HG03354 (cell line): Measurements from ENCODE around the gene NT5DC1.

Experiments
- ATAC-seq: cut with Tn5 transposase; IDR thresholded peaks from one replicate; pipeline ENCODE4 v1.9.1; 2021; ENCODE audit warnings: mild to moderate bottlenecking; ENCODE audit not compliant: unreplicated experiment, poor library complexity, severe bottlenecking

Gene NT5DC1

DNA sequence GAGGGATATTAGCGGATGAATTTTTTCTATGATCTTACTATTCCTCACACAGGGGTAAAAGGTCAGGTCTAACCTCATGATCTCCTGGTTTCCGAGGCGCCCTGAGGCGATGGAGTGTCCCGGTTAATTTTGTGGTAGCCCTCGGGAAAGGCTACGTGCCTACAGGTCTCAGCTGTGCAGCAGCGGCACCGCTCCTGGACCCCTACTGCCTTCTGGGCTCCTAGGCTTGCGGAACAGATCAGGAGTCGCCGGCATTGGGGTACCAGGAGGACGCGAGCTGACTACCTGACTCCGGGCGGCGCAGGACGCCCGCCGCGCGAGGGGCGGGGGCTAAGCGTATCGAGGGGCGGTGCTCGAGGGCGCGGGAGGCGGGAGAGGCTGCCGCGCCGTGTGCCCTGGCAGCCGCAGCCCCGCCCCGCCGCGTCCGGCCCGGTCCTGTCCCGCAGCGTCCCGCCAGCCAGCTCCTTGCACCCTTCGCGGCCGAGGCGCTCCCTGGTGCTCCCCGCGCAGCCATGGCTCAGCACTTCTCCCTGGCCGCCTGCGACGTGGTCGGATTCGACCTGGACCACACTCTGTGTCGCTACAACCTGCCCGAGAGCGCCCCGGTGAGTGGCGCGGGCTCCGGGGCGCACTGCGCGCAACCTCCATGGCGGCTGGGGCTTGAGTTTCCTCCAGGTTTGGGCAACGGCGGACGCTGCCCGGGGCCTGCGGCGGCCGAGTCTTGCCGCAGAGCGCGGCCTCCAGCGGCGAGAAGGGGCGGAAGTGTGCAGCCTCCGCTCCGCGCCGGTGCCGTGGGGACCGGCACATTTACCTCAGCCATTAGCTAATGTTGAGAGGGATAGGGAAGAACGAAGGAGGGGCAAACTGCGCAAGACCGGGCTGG lies at the start of gene NT5DC1:
Gene NT5DC1 (plus strand): TSS at position 435 of the 883 bp plus-strand sequence. CDS start 78 bp downstream, at position 513.
- peak; percentile 88 for ATAC-seq

DNA sequence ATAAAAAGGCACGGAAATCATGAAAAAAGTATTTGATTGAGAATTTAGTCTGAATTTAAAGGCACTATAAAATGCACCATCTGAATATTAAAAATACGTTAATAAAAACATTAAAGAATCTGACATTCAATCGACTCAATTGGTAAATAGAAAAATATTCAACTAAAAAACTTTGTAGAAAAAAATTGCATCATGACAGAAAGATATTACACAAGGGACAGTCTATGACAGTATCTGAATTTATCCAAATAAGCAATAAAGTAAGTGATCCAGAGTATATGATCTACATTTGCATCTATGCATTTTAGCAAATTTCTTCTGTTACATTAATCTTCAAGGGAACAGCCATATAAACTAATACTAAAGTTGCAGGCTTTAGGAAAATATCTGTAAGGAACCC lies 49.4 kb upstream of the NT5DC1 start:
- ATAC-seq, result no peak

- no peak for ATAC-seq
Observed at GRCh38 chr6:116055513-116055912, 45.1 kb upstream of the NT5DC1 start.

- no peak for ATAC-seq
Observed at GRCh38 chr6:116057766-116058165, 42.9 kb upstream of the NT5DC1 start.

- ATAC-seq, result peak; percentile 80
Observed at GRCh38 chr6:116059713-116060571, 40.7 kb upstream of the NT5DC1 start.

DNA sequence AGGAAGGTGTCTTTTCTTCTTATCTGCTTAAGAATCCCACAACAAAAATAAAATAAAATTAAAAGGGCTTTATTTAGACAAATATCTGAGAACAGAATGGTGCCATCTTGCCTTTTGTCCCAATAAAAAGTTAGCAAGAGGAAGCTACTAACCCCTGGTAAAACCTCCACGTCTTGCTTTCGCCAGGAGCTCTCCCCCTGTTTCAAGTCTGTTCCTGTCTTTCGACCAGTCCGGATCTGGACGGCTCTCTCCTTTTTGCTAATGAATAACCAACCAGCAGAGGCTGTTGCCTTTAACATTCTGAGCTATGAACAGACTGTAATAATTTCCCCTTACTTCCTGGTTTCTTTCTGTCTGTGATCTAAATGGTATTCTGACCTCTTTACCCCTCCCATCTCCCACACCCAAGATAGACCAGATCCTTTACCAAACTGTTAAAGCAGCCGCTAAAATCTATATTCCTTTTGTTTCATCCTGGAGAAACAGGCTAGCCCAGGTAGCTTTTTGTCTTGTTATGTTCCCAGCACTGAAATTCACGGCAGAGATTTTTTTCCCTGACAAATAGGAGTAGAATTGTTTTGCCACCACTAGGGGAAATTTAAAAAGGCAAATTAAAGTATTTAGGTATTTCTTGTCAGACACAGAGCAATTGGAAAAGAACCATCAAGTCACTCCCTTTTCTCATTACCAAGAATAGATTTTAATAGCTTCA lies 39.9 kb upstream of the NT5DC1 start, which contains the start of gene FRK:
Gene FRK (minus strand): TSS at position 320 of the 712 bp plus-strand sequence. CDS start 580 bp downstream, outside the sequence.
- no peak for ATAC-seq

- no peak for ATAC-seq
Observed at GRCh38 chr6:116062496-116062895, 38.2 kb upstream of the NT5DC1 start.

GRCh38 chr6:116064666-116065065 lies 36.0 kb upstream of the NT5DC1 start:
- ATAC-seq, result no peak

DNA sequence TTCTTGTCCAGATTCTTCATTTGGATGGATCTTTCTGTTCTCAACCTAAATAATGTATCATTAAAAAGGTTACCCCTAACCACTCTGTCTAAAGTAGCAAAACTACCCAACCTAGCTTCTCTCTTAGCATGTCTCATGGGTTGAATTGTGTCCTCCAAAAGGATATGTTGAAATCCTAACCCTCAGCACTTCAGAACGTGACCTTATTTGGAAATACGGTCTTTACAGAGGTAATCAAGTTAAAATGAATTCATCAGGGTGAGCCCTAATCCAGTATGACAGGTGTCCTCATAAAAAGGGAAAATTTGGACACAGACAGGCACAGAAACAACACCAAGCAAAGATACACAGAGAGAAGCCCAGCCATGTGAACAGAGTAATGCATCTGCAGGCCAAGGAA lies 33.9 kb upstream of the NT5DC1 start:
- ATAC-seq, result no peak

- no peak for ATAC-seq
Observed at GRCh38 chr6:116070101-116070500, 30.6 kb upstream of the NT5DC1 start.

- no peak for ATAC-seq
Observed at GRCh38 chr6:116070616-116071389, 29.9 kb upstream of the NT5DC1 start.

DNA sequence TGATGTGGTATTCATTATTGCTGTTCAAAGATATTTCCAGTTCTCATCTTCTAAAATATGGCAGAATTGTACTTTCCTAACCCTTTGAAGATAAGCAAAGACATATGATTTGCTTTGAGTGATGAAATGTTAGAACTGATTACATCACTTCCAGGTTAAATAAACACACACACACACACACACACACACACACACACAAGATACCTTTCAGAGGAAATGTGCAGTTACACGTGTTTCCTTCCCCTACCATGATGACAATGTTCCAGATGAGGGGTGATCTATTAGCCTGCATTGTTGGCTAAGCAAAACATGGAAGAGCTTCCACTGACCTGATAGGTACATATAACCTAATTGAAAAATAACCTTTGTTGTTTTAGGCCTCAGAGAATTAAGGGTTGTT lies 28.3 kb upstream of the NT5DC1 start:
- no peak for ATAC-seq

- no peak for ATAC-seq
Observed at GRCh38 chr6:116073765-116074440, 26.8 kb upstream of the NT5DC1 start.

DNA sequence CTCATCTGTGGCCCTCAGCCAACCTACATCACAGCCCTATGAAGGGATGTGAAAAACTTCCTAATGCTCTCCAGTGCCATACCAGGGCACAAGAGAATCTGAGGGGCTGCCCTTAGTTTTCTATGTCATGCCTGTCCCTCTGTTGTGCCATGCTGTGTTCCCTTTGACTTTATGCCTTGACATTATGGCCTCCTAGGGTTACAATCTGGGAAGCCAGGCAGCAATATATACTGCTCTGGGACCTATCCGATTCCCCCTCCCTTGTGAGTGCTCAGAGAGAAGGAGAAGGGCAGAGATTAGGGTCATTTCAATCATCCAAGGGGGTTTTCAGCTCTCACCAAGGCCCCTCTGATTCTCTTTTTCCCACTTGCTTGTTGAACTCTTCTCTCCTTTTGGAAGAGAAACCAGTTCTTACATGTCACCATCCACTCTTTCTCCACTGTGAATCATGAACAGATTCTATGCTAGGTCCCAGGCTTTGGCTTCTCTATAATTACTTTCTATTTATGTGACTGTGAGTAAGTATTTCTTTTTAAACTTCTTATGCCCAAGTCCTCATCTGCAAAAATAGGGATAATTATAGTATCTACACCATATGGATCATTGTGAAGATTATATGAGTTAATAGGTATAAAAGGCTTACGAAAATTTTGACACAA lies 25.8 kb upstream of the NT5DC1 start:
- no peak for ATAC-seq

- ATAC-seq, result no peak
Observed at GRCh38 chr6:116078522-116078921, 22.1 kb upstream of the NT5DC1 start.

- no peak for ATAC-seq
Observed at GRCh38 chr6:116078945-116079344, 21.7 kb upstream of the NT5DC1 start.

- no peak for ATAC-seq
Observed at GRCh38 chr6:116083052-116083451, 17.6 kb upstream of the NT5DC1 start.

DNA sequence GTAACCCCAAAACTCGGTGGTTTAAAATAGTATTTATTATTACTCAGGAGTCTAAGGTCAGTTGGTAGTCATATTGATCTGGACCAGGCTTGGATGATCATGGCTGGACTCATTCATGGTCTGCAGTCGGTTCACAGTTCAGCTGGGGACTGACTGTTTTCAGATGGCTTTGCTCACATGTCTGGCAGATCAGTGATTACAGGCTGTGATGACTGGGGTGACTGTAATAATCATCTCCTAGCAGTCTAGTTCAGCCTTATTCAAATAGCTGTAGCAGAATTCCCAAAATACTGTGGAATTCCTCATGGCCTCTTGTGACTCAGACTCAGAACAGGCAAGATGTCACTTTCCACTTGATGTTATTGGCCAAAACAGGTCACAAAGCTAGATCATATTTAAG lies 16.4 kb upstream of the NT5DC1 start:
- ATAC-seq, result no peak
